HG03135 (cell line): Measurements from ENCODE around the gene RPL10.

Experiments
- ATAC-seq: cut with Tn5 transposase; IDR thresholded peaks from one replicate; pipeline ENCODE4 v1.9.1; 2021; ENCODE audit warnings: mild to moderate bottlenecking, moderate library complexity; ENCODE audit not compliant: unreplicated experiment

RPL10 gene

GRCh38 chrX:154443992-154444754, 46.0 kb downstream of the RPL10 start, which contains the start of gene FAM50A:
Gene FAM50A (plus strand): TSS chrX:154444141. CDS start chrX:154444236, 95 bp downstream.
- ATAC-seq, result peak; percentile 57

DNA sequence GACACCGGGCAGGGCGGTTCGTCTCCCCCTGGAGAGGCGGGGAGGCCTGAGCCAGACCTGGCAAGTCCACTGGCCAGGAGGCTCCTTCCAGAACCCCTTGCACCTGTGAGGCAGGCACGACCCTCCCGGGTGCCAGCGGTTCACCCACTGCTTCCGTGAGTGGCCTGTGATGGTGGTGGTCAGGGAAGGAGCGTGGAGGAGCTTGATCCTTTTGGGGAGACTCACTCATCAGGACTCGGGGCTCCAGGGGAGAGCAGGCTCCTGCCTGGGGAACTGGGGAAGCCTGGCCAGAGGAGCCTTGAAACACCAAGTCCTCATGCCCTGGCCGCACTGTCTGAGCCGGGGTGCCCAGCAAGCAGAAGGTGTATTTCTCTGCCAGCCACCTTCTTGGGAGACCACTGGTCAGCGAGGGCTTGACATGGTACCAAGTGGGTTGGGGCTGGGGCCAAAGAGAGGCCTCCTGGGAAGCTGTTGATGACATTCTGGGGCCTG, 46.6 kb downstream of the RPL10 start:
- no peak for ATAC-seq

DNA sequence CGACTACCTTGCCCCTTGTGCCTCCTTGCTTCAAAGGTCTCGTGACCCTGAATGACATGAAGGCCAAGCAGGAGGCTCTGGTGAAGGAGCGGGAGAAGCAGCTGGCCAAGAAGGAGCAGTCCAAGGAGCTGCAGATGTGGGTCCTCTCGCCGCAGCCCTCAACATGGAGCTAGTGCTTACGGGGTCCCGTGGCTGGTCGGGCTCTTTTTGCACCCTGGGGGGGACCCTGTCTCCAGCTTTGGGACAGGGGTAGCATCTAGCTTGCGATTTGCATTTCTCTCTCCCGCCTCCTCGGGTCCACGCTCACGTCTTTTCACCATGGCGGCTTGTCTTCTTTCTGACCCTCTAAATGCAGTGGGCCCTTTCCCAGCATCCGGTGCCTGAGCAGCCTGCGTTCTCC, 47.6 kb downstream of the RPL10 start:
- ATAC-seq, result no peak

DNA sequence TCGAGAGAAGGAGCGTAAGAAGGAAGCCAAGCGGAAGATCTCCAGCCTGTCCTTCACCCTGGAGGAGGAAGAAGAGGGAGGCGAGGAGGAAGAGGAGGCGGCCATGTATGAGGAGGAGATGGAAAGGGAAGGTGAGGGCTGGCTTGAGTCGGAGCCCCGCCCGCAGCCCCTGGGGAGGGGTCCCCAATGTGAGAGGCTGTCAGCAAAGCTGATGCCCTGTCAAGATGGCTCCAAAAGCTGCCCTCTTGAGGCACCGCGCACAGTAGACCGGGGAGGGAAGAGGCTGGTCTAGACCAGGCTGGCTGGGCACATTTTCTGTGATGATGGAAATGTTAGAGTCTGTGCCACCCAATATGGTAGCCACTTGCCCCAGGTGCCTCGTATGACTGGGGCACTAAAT, 48.3 kb downstream of the RPL10 start:
- ATAC-seq, result no peak

- no peak for ATAC-seq
These were observed 50.3 kb downstream of the RPL10 start for GRCh38 chrX:154448484-154448883.

DNA sequence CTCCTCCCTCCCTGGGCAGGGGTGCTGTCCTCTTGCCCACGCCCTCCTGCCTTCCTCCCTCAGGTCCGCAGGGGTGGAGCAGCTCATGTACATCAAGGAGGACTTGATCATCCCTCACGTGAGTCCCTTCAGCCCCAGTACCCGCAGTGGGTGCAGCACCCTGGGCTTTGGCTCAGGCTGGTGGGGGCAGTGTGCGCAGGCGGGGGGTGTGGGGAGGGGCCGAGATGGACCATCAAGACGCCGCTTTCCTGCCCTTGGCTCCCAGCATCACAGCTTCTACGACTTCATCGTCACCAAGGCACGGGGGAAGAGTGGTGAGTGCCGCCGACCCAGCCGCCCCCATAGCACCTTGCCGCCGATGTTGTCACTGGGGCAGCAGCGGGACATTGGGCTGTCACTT, 51.4 kb downstream of the RPL10 start:
- ATAC-seq, result no peak

- no peak for ATAC-seq
These were observed 52.1 kb downstream of the RPL10 start for GRCh38 chrX:154450312-154450711.
